ENCODE measurements around the gene HAND1. TPM values are rescaled to one million over a fixed set of nuclear protein-coding genes. Genes with fewer than 3 reads are reported as not detected.

HAND1 gene
- total and polyA plus RNA-seq, 9 of the 15 experiments (the other 6 are each of a cell fraction or from before 2014, with no cell fraction given) = not detected

DNA sequence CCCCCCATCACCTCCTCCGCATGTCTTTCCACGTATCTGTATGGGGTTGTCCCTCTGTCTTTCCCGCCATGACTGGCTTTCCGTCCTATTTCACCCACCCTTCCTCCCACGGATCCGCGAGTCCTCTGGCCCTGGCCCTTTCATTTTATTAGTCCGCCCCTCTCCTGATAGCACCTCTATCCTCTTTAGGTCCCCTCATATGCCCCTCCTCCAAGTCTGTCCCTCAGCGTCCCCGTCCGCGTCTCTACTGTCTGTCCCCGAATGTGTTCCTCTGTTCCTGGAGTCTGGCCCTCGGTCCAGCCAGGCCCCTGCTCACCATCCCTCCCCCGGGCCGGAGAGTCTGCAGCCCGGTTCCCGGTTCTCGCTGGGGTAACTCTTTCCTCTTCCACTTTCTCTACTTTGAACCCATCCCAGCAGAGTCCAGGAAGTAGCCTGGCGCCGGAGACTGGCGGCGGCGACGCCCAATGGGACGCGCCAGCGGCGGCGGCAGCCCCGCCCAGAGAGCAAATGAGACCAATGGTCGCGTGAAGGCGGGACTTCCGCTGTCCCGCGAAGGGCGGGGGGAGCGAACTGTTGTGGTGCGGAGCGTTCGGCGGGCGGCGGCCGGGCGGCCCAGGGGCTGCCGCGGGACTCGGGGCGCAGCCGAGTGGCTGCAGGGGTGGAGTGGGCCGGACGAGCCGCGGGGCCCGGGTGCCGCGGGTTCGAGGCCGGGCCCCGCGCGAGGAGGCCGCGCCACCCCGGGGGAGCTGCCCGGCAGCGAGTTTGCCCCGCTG lies 32.4 kb downstream of the HAND1 start, which contains the start of gene SAP30L (continued):
- TF ChIP-seq KHSRP (IDR thresholded peaks at IDR 0.05) = no peak
- no peak for TF ChIP-seq KAT2B (IDR thresholded peaks at IDR 0.05; ENCODE audit: low read depth, low read length)
- no peak for TF ChIP-seq NFIC (IDR thresholded peaks at IDR 0.05)
- peak; percentile 58; the same call in 1 of the 2 replicates for TF ChIP-seq MIER1 (IDR thresholded peaks at IDR 0.05; ENCODE audit: low read depth)
- TF ChIP-seq FOS (IDR thresholded peaks at IDR 0.05; ENCODE audit: extremely low read depth, insufficient read length) = peak; percentile 97
- no peak for TF ChIP-seq SRF (CRISPR knock-in tag; IDR thresholded peaks at IDR 0.05)
- TF ChIP-seq KLF10 (CRISPR knock-in tag; IDR thresholded peaks at IDR 0.05) = no peak
- TF ChIP-seq, protein P1, sequence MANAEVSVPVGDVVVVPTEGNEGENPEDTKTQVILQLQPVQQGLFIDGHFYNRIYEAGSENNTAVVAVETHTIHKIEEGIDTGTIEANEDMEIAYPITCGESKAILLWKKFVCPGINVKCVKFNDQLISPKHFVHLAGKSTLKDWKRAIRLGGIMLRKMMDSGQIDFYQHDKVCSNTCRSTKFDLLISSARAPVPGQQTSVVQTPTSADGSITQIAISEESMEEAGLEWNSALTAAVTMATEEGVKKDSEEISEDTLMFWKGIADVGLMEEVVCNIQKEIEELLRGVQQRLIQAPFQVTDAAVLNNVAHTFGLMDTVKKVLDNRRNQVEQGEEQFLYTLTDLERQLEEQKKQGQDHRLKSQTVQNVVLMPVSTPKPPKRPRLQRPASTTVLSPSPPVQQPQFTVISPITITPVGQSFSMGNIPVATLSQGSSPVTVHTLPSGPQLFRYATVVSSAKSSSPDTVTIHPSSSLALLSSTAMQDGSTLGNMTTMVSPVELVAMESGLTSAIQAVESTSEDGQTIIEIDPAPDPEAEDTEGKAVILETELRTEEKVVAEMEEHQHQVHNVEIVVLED (CRISPR knock-in tag; IDR thresholded peaks at IDR 0.05) = no peak
- TF ChIP-seq DACH1 (IDR thresholded peaks at IDR 0.05; ENCODE audit: partially characterized antibody) = no peak
- TF ChIP-seq FOXA1 (IDR thresholded peaks at IDR 0.05; ENCODE audit: borderline replicate concordance) = no peak
- TF ChIP-seq TGIF2 (CRISPR knock-in tag; IDR thresholded peaks at IDR 0.05) = no peak
- TF ChIP-seq ZBED1 (IDR thresholded peaks at IDR 0.05) = no peak
- TF ChIP-seq SIN3A (IDR thresholded peaks at IDR 0.05; ENCODE audit: borderline replicate concordance in 2 of 2, control insufficient read depth in 1 of 2, low read depth in 2 of 2, low read length in 2 of 2) = no peak
- TF ChIP-seq ETS2 (tag; IDR thresholded peaks at IDR 0.05; ENCODE audit: borderline replicate concordance, poor library complexity, severe bottlenecking) = no peak
- TF ChIP-seq YY1 (IDR thresholded peaks at IDR 0.05; ENCODE audit: borderline replicate concordance in 1 of 3, control insufficient read depth in 1 of 3, extremely low read depth in 1 of 3, insufficient read depth in 3 of 3, insufficient read length in 1 of 3, insufficient replicate concordance in 2 of 3, low read depth in 1 of 3, low read length in 2 of 3) = no peak
- no peak for TF ChIP-seq PTRF (tag; IDR thresholded peaks at IDR 0.05)
- TF ChIP-seq, protein P2, sequence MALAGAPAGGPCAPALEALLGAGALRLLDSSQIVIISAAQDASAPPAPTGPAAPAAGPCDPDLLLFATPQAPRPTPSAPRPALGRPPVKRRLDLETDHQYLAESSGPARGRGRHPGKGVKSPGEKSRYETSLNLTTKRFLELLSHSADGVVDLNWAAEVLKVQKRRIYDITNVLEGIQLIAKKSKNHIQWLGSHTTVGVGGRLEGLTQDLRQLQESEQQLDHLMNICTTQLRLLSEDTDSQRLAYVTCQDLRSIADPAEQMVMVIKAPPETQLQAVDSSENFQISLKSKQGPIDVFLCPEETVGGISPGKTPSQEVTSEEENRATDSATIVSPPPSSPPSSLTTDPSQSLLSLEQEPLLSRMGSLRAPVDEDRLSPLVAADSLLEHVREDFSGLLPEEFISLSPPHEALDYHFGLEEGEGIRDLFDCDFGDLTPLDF (CRISPR knock-in tag; IDR thresholded peaks at IDR 0.05) = 0 out of 2 replicates have a peak, but pooled peaks have one; percentile 56
- peak; percentile 47 for TF ChIP-seq TAF9B (IDR thresholded peaks at IDR 0.05; ENCODE audit: partially characterized antibody)
- TF ChIP-seq, protein P3, sequence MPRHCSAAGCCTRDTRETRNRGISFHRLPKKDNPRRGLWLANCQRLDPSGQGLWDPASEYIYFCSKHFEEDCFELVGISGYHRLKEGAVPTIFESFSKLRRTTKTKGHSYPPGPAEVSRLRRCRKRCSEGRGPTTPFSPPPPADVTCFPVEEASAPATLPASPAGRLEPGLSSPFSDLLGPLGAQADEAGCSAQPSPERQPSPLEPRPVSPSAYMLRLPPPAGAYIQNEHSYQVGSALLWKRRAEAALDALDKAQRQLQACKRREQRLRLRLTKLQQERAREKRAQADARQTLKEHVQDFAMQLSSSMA (CRISPR knock-in tag; IDR thresholded peaks at IDR 0.05) = no peak
- no peak for TF ChIP-seq ZNF561 (CRISPR knock-in tag; conservative IDR thresholded peaks at IDR 0.05)
- TF ChIP-seq, protein P4, sequence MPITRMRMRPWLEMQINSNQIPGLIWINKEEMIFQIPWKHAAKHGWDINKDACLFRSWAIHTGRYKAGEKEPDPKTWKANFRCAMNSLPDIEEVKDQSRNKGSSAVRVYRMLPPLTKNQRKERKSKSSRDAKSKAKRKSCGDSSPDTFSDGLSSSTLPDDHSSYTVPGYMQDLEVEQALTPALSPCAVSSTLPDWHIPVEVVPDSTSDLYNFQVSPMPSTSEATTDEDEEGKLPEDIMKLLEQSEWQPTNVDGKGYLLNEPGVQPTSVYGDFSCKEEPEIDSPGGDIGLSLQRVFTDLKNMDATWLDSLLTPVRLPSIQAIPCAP (CRISPR knock-in tag; IDR thresholded peaks at IDR 0.05; ENCODE audit: borderline replicate concordance) = no peak
- TF ChIP-seq C11orf30 (IDR thresholded peaks at IDR 0.05; ENCODE audit: low read depth) = peak; percentile 16; the same call in 1 of the 2 replicates
- TF ChIP-seq, protein P5, sequence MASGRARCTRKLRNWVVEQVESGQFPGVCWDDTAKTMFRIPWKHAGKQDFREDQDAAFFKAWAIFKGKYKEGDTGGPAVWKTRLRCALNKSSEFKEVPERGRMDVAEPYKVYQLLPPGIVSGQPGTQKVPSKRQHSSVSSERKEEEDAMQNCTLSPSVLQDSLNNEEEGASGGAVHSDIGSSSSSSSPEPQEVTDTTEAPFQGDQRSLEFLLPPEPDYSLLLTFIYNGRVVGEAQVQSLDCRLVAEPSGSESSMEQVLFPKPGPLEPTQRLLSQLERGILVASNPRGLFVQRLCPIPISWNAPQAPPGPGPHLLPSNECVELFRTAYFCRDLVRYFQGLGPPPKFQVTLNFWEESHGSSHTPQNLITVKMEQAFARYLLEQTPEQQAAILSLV (tag; IDR thresholded peaks at IDR 0.05) = no peak
